LoVo (cell line): ENCODE results near the gene SSH2.
"Not testable (repeated sequence)": the region's sequence is repeated elsewhere in the genome, so short reads cannot be mapped to it uniquely, and the experiment has no call there.

Experiments used
- DNase-seq: peaks from one replicate; pipeline ENCODE4 v3.0.0-alpha.2; 2016; ENCODE audit warnings: low spot score

SSH2 gene

GRCh38 chr17:29873476-29873875, 56.6 kb downstream of the SSH2 start:
- DNase-seq, result no peak

- no peak for DNase-seq
Observed at GRCh38 chr17:29870836-29871465, 59.1 kb downstream of the SSH2 start.

- DNase-seq, result no peak
Observed at GRCh38 chr17:29867643-29868181, 62.3 kb downstream of the SSH2 start.

GRCh38 chr17:29866746-29867404, 63.2 kb downstream of the SSH2 start:
- no peak for DNase-seq

- no peak for DNase-seq
Observed at GRCh38 chr17:29864615-29865014, 65.4 kb downstream of the SSH2 start.

GRCh38 chr17:29864123-29864522, 65.9 kb downstream of the SSH2 start:
- not testable (repeated sequence) for DNase-seq

- DNase-seq, result no peak
Observed at GRCh38 chr17:29862951-29863350, 67.1 kb downstream of the SSH2 start.

GRCh38 chr17:29862127-29862526, 67.9 kb downstream of the SSH2 start:
- no peak for DNase-seq

- not testable (repeated sequence) for DNase-seq
Observed at GRCh38 chr17:29859445-29859844, 70.6 kb downstream of the SSH2 start.

- DNase-seq, result no peak
Observed at GRCh38 chr17:29857823-29858222, 72.2 kb downstream of the SSH2 start.

- DNase-seq, result not testable (repeated sequence)
Observed at GRCh38 chr17:29857105-29857504, 72.9 kb downstream of the SSH2 start.

GRCh38 chr17:29855686-29856085, 74.3 kb downstream of the SSH2 start:
- no peak for DNase-seq

- no peak for DNase-seq
Observed at GRCh38 chr17:29848737-29849136, 81.3 kb downstream of the SSH2 start.

GRCh38 chr17:29847527-29848400, 82.3 kb downstream of the SSH2 start:
- no peak for DNase-seq

GRCh38 chr17:29847118-29847517, 82.9 kb downstream of the SSH2 start:
- no peak for DNase-seq

- no peak for DNase-seq
Observed at GRCh38 chr17:29846298-29846697, 83.7 kb downstream of the SSH2 start.

GRCh38 chr17:29844339-29845048, 85.5 kb downstream of the SSH2 start:
- DNase-seq, result no peak

GRCh38 chr17:29840884-29841283, 89.1 kb downstream of the SSH2 start:
- no peak for DNase-seq

- DNase-seq, result no peak
Observed at GRCh38 chr17:29839656-29840055, 90.4 kb downstream of the SSH2 start.

GRCh38 chr17:29838961-29839360, 91.1 kb downstream of the SSH2 start:
- DNase-seq, result no peak

GRCh38 chr17:29837531-29837930, 92.5 kb downstream of the SSH2 start:
- DNase-seq, result no peak

- no peak for DNase-seq
Observed at GRCh38 chr17:29836643-29837042, 93.4 kb downstream of the SSH2 start.
